Measurements from ENCODE around the gene PTPRT. TPM values are rescaled to one million over a fixed set of nuclear protein-coding genes. Genes with fewer than 3 reads are reported as not detected.
"Not testable (repeated sequence)": the region's sequence is repeated elsewhere in the genome, so short reads cannot be mapped to it uniquely, and the experiment has no call there.

Gene PTPRT
- total RNA-seq, 6 donors from 2014 or later, result 0.20 to 7.1 (median 3.8) TPM

GRCh38 chr20:42218621-42219374 is 970.9 kb downstream of the PTPRT start:
- no peak overlapping the region for H3K4me3 ChIP-seq
- no peaks in the 10 kb centered on the region for H3K4me1 ChIP-seq
- H3K27me3 ChIP-seq, result no peaks in the 10 kb centered on the region
- DNase-seq (no peak), ATAC-seq (ENCODE audit: low FRiP score in 2 of 2) (peak in 1 of 2 donors; percentile 36)
- no peaks in the 10 kb centered on the region for H3K36me3 ChIP-seq
- no peaks in the 10 kb centered on the region for H3K9me3 ChIP-seq
- no peak overlapping the region for H3K27ac ChIP-seq
- TF ChIP-seq POLR2AphosphoS5 (IDR thresholded peaks at IDR 0.05) (peak in 1 of 2 donors; percentile 21), CTCF (IDR thresholded peaks at IDR 0.05) (no peak)
- WGBS, 2 donors, result 66 to 67% methylated on average over 14 of the region's 14 CpGs

GRCh38 chr20:42214074-42214473 is 975.6 kb downstream of the PTPRT start:
- Histone ChIP-seq H3K4me3 (no peak overlapping the region), H3K27ac (no peak overlapping the region), H3K27me3 (no peaks in the 10 kb centered on the region), H3K4me1 (no peaks in the 10 kb centered on the region), H3K9me3 (no peaks in the 10 kb centered on the region), H3K36me3 (no peaks in the 10 kb centered on the region)
- 82 to 94% methylated on average over 2 of the region's 2 CpGs for WGBS, 2 donors
- no peak for DNase-seq
- no peak for ATAC-seq (ENCODE audit: low FRiP score in 2 of 2)
- TF ChIP-seq POLR2A (IDR thresholded peaks at IDR 0.05), result no peak
- TF ChIP-seq POLR2AphosphoS5 (IDR thresholded peaks at IDR 0.05), result no peak
- no peak for TF ChIP-seq EP300 (IDR thresholded peaks at IDR 0.05)
- no peak for TF ChIP-seq CTCF (IDR thresholded peaks at IDR 0.05)

DNA sequence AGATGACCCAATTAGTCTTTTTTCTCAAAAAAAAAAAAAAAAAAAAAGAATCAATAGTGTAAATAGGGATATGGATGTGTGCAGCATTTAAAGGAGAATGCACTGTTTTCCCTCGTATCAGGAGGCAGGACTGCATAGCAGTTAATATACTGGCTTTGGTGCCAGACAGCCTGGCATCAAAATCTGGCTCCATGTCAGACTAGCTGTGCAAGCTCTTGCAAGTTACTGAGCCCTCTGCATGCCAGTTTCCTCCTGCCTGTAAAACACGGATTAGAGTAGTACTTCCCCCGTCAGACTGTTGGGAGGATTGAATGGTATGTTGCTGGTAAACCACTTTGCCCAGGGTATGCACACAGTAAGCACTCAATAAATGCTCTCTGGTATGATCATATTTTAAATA is 977.3 kb downstream of the PTPRT start:
- Histone ChIP-seq H3K27me3 (no peaks in the 10 kb centered on the region), H3K4me1 (no peaks in the 10 kb centered on the region), H3K9me3 (no peaks in the 10 kb centered on the region), H3K36me3 (no peaks in the 10 kb centered on the region), H3K27ac (no peak overlapping the region), H3K4me3 (no peak overlapping the region)
- no peak for TF ChIP-seq EP300 (IDR thresholded peaks at IDR 0.05)
- no peak for TF ChIP-seq POLR2AphosphoS5 (IDR thresholded peaks at IDR 0.05)
- TF ChIP-seq POLR2A (IDR thresholded peaks at IDR 0.05), result no peak
- TF ChIP-seq CTCF (IDR thresholded peaks at IDR 0.05), result no peak
- WGBS, 2 donors, result 66 to 86% methylated on average over 3 of the region's 3 CpGs
- DNase-seq (no peak), ATAC-seq (ENCODE audit: low FRiP score in 2 of 2) (no peak)

DNA sequence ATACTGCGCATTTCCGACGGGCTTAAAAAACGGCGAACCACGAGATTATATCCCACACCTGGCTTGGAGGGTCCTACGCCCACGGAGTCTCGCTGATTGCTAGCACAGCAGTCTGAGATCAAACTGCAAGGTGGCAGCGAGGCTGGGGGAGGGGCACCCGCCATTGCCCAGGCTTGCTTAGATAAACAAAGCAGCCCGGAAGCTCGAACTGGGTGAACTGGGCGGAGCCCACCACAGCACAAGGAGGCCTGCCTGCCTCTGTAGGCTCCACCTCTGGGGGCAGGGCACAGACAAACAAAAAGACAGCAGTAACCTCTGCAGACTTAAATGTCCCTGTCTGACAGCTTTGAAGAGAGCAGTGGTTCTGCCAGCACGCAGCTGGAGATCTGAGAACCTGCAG is 983.1 kb downstream of the PTPRT start:
- H3K27ac ChIP-seq; ATAC-seq (ENCODE audit: low FRiP score in 2 of 2); H3K36me3 ChIP-seq; H3K4me1 ChIP-seq; H3K4me3 ChIP-seq; H3K27me3 ChIP-seq; H3K9me3 ChIP-seq: not testable (repeated sequence)
- 68 to 79% methylated on average over 11 to 14 of the region's 15 CpGs for WGBS, 2 donors
- peak in 1 of 2 donors; percentile 19 for DNase-seq

- H3K4me3 ChIP-seq, result no peak overlapping the region
- 54 to 55% methylated on average over 9 of the region's 9 CpGs for WGBS, 2 donors
- ATAC-seq (ENCODE audit: low FRiP score in 2 of 2) (no peak), DNase-seq (no peak)
- no peaks in the 10 kb centered on the region for H3K4me1 ChIP-seq
- no peaks in the 10 kb centered on the region for H3K36me3 ChIP-seq
- H3K9me3 ChIP-seq, result no peaks in the 10 kb centered on the region
- no peak for TF ChIP-seq POLR2A (IDR thresholded peaks at IDR 0.05)
- TF ChIP-seq CTCF (IDR thresholded peaks at IDR 0.05), result peak in 4 of 6 experiments; percentile 9 to 33 (median 28)
- no peak for TF ChIP-seq POLR2AphosphoS5 (IDR thresholded peaks at IDR 0.05)
- no peak overlapping the region for H3K27ac ChIP-seq
- H3K27me3 ChIP-seq, result no peaks in the 10 kb centered on the region
These were observed 985.5 kb downstream of the PTPRT start for GRCh38 chr20:42204109-42204660.
